ENCODE measurements around the gene GPR15LG.
"Not testable (repeated sequence)": the region's sequence is repeated elsewhere in the genome, so short reads cannot be mapped to it uniquely, and the experiment has no call there.

The GPR15LG gene

DNA sequence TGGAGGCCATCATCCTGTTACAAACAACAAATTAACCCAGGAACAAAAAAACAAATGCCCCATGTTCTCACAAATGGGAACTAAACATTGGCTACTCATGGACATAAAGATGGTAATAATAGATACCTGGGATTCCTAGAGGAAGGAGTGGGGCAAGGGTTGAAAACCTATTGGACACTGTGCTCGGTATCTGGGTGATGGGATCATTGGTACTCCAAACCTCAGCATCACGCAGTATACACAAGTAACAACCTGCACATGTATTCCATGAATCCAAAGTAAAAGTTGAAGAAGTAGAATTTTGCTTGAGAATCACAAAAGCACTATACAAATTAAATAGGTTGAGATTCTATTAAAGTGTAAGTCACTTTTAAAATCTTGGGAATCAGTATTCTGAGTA is 17.6 kb upstream of the GPR15LG start:
- intact Hi-C loops (cut with micrococcal nuclease), result no loop called here
- peaks cover 14% of the 10 kb centered on the region for H3K27me3 Mint-ChIP-seq
- H3K27ac Mint-ChIP-seq, result no peak overlapping the region
- no peak overlapping the region for H3K4me3 Mint-ChIP-seq
- H3K9me3 Mint-ChIP-seq, result no peaks in the 10 kb centered on the region
- peaks cover 24% of the 10 kb centered on the region for H3K4me1 Mint-ChIP-seq (ENCODE audit: low read depth)
- H3K36me3 Mint-ChIP-seq (ENCODE audit: low read depth), result peaks cover 41% of the 10 kb centered on the region

DNA sequence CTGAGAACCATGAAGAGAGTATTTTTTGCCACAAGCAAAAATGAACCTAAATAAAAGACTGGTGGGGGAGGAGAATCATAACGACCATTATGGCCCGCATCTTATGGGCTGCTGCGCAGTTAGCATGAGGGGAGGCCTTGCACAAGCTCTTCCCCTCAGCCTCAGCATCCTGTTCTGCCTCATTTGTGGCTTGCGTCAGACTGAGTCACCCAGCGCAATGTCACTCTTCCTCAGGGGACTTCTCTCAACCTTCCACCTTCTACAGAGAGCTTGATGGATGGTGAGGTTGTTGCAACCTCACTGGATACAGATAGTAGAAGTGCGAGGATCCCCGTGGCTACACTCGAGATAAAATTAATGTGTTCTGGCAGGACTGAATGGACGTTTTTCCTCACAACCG is 16.8 kb upstream of the GPR15LG start:
- Mint-ChIP-seq H3K27me3 (peaks cover 14% of the 10 kb centered on the region), H3K4me1 (ENCODE audit: low read depth) (peaks cover 24% of the 10 kb centered on the region), H3K4me3 (no peak overlapping the region), H3K36me3 (ENCODE audit: low read depth) (peaks cover 37% of the 10 kb centered on the region), H3K9me3 (no peaks in the 10 kb centered on the region), H3K27ac (no peak overlapping the region)
- intact Hi-C loops (cut with micrococcal nuclease), result no loop called here

DNA sequence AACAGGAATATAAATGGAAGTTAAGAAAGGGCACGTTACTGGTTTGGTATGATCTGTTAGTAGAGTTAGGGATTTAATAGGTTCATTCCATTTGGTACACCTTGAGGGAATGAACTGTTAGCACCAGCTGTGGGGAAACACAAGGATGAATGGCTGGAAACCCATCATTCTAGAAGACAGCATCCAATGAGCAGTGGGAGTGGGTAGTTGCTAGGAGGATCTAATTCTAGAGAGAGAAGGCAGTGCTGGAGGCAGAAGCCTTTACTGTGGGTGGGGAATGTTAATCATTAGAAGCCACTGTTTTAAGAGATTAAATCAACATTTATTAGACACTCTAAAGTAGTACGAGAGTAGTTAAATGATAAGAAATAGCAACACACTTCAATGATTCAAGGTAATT is 15.5 kb upstream of the GPR15LG start:
- Mint-ChIP-seq H3K4me1 (ENCODE audit: low read depth) (peaks cover 24% of the 10 kb centered on the region), H3K36me3 (ENCODE audit: low read depth) (peaks cover 27% of the 10 kb centered on the region), H3K4me3 (no peak overlapping the region), H3K27me3 (peaks cover 14% of the 10 kb centered on the region), H3K27ac (no peak overlapping the region), H3K9me3 (no peaks in the 10 kb centered on the region)
- intact Hi-C loops (cut with micrococcal nuclease), result no loop called here

DNA sequence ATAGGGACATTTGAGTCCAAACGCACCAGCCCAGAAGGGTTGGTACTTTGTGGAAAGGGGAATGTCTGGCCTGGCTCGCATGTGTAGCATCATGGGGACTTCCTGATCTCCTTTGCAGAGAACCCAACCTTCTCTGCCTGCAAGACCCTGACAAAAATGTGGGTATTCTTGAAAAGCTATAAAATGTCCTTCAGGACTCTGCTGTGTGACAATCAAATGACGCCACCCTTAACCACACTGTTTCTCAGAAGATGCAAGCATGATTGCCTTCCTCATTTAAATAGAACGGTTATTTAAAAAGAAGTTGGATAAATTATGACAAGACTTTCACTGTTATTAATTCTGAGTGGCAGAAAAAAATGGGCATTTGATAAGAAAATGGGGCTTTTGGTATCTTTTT is 15.1 kb upstream of the GPR15LG start:
- H3K4me1 Mint-ChIP-seq (ENCODE audit: low read depth), result peaks cover 24% of the 10 kb centered on the region
- H3K27me3 Mint-ChIP-seq, result peaks cover 18% of the 10 kb centered on the region
- H3K27ac Mint-ChIP-seq, result no peak overlapping the region
- peaks cover 22% of the 10 kb centered on the region for H3K36me3 Mint-ChIP-seq (ENCODE audit: low read depth)
- intact Hi-C loops (cut with micrococcal nuclease), result no loop called here
- no peak overlapping the region for H3K4me3 Mint-ChIP-seq
- H3K9me3 Mint-ChIP-seq, result no peaks in the 10 kb centered on the region

DNA sequence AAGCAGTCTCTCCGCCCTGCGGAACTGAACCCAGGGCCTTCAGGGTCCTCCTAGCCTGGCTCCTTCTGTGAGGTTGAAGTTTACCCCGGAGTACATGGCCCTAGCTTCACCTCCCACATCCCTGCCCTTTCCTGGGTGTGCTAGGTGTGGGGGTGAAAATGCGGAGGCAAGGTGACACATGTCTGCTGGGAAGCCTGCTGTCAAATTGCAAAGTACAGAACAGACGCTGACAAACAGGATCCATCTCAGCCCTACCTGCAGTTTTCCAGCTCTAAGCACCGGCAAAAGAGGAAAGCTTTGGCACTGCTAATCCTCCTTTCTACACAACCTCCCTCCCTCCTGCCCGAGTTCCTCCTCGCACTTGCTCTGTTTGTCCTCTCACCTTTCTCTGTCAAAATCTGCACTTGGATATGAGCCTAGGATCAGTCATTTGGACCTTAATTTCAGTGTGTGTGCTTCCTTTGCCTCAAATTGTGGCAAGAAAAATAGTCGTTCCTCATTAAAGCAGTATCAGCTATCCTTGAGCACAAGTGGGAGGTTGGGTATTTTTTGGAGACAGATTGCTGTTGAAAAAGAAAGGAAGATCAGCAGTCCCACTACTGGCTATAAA is 14.4 kb upstream of the GPR15LG start:
- H3K36me3 Mint-ChIP-seq (ENCODE audit: low read depth), result peaks cover 16% of the 10 kb centered on the region
- H3K9me3 Mint-ChIP-seq, result no peaks in the 10 kb centered on the region
- no peak overlapping the region for H3K4me3 Mint-ChIP-seq
- H3K27me3 Mint-ChIP-seq, result peaks cover 22% of the 10 kb centered on the region
- peaks cover 24% of the 10 kb centered on the region for H3K4me1 Mint-ChIP-seq (ENCODE audit: low read depth)
- intact Hi-C loops (cut with micrococcal nuclease), result no loop called here
- no peak overlapping the region for H3K27ac Mint-ChIP-seq

DNA sequence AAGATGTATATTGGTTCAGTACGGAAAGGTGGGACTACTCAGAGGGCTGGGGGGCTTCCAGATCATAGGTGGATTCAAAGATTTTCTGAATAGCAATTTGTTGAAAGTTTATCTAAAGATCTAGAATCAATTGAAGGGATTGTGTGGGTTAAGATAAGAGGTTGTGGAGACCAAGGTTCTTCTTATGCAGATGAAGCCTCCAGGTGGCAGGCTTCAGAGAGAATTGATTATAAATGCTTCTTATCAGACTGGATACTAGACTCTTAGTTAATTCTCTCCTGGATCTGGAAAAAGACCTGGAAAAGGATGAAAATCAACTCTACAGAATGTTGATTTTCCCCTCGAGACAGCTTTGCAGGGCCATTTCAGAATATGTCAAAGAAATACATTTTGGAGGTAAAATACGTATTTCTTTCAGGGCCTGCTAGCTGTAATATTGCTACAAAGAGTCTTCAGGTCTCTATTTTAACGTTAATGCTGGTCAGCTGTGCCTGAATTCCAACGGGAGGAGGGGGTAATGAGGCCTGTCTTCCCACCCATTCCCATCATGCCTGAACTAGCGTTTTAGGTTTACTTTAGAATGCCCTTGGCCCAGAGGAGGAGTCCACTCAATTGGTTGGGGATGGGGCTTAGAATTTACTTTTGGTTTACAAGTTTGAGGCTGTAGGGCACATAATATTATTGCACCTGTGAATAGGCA is 12.8 kb upstream of the GPR15LG start:
- H3K27ac Mint-ChIP-seq, result no peak overlapping the region

DNA sequence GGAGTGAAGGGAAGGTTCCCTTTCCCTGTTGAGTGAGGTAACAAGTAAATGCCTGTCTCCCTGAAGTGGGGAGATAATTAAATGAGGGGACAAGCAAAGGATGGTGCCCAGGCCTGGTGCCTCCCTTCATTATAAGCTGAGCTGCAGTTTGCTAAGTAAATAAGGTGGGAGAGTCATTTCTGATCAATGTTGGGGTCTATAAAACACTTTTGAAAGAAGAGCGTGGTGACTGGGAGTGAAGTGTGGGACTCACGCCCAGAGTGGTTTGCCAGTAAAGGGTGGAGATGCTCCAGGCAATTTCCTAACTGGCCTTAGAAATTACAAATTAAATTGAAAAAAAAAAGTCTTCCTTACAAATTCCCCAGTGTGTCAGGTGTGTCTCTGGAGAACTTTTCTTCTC is 9.6 kb upstream of the GPR15LG start:
- Mint-ChIP-seq H3K36me3 (ENCODE audit: low read depth) (no peaks in the 10 kb centered on the region), H3K9me3 (no peaks in the 10 kb centered on the region), H3K27ac (no peak overlapping the region), H3K4me1 (ENCODE audit: low read depth) (peaks cover 3% of the 10 kb centered on the region), H3K4me3 (no peak overlapping the region), H3K27me3 (peaks cover 18% of the 10 kb centered on the region)
- intact Hi-C loops (cut with micrococcal nuclease), result no loop called here

More for the DNA sequence above, 12.8 kb upstream of the GPR15LG start:
- Mint-ChIP-seq H3K27me3 (peaks cover 22% of the 10 kb centered on the region), H3K4me1 (ENCODE audit: low read depth) (peaks cover 24% of the 10 kb centered on the region), H3K9me3 (no peaks in the 10 kb centered on the region), H3K4me3 (no peak overlapping the region), H3K36me3 (ENCODE audit: low read depth) (no peaks in the 10 kb centered on the region)
- intact Hi-C loops (cut with micrococcal nuclease), result no loop called here

DNA sequence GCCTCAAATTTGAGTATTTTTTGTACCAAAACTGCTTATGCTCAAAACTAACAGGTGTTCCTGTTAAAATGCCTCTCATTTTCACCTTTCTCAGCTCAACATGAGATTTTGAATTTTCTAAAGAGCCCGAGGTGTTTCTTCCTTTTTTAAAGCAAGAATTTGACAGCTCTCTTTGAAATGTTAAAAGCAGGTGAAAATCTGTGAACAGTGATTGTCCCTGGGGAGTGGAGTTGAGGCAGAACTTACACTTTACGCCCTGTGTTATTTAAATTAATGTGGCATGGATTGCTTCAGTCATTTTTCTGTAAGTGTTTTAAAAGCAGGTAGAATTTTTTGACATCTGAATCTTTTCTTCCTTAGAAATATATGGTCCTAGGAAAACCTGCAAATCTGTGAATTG is 9.2 kb upstream of the GPR15LG start:
- no peaks in the 10 kb centered on the region for H3K9me3 Mint-ChIP-seq
- intact Hi-C loops (cut with micrococcal nuclease), result no loop called here
- H3K27ac Mint-ChIP-seq, result no peak overlapping the region
- H3K4me3 Mint-ChIP-seq, result no peak overlapping the region
- H3K4me1 Mint-ChIP-seq (ENCODE audit: low read depth), result no peaks in the 10 kb centered on the region
- H3K36me3 Mint-ChIP-seq (ENCODE audit: low read depth), result no peaks in the 10 kb centered on the region
- H3K27me3 Mint-ChIP-seq, result peaks cover 14% of the 10 kb centered on the region

DNA sequence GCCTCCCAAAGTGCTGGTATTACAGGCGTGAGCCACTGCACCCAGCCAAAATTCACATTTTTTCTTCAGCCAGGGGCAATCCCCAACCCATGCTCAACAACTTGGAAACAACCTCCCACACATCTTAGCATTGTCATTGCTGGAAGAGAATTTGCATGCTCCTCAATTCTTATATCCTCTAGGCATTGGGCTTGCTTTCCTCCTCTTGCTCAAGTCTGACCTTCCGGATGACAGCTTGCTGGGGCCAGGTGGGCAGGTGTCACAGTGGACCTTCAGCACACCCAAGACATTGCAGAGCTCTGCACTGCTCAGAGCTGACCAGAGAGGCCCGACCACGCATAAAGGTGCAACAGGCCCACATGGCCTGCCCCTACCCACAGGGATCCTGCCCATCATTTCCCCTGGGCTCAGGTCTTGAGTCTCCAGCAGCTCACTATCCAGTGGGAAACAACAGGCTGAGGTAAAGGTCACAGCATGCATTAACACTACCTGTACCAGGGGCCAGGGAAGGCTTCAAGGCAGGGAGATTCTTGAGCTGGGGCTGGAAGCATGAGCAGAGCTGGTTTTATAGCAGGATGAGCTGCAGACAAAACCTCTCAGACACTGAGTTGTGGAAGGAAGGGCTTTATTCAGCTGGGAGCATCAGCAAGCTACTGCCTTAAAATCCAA is 6.8 kb upstream of the GPR15LG start:
- Mint-ChIP-seq H3K4me1 (ENCODE audit: low read depth) (no peaks in the 10 kb centered on the region), H3K36me3 (ENCODE audit: low read depth) (no peaks in the 10 kb centered on the region), H3K9me3 (no peaks in the 10 kb centered on the region), H3K4me3 (no peak overlapping the region), H3K27me3 (peaks cover 8% of the 10 kb centered on the region), H3K27ac (no peak overlapping the region)
- intact Hi-C loops (cut with micrococcal nuclease), result no loop called here

DNA sequence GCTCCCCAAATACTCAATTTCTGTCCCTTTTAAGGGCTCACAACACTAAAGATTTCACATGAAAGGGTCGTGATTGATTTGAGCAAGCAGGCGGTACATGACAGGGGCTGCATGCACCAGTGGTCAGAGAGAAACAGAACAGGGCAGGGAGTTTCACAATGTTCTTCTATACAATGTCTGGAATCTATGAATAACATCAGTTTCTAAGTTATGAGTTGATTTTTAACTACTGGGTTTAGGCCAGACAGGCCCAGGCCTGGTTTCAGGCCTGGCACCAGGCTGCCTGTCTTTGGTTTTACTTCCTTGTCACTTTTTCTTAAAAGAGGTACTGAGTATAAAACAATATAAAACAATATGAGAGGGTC is 6.3 kb upstream of the GPR15LG start:
- intact Hi-C loops (cut with micrococcal nuclease); H3K27ac Mint-ChIP-seq; H3K4me3 Mint-ChIP-seq; H3K9me3 Mint-ChIP-seq; H3K27me3 Mint-ChIP-seq; H3K36me3 Mint-ChIP-seq (ENCODE audit: low read depth); H3K4me1 Mint-ChIP-seq (ENCODE audit: low read depth): not testable (repeated sequence)

DNA sequence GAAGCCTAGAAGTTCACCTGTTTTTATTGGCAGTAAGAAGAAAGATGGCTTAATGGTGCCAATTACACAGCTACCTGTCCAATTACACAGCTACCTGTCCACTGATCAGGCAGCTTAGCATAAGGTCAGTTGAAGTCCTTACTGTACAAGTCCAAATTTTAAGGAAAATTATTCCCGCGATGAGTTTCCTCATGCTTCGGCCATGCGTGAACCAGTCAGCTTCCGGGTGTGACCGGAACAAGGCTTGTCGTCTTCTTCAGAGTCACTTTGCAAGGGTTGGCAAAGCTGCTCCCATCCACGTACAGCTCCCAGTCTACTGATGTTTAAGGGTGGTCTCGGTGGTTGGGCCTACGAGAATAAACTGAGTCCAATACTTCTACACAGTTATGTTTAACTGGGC is 5.2 kb upstream of the GPR15LG start:
- H3K4me1 Mint-ChIP-seq (ENCODE audit: low read depth); H3K4me3 Mint-ChIP-seq; H3K9me3 Mint-ChIP-seq; H3K27ac Mint-ChIP-seq; H3K36me3 Mint-ChIP-seq (ENCODE audit: low read depth); H3K27me3 Mint-ChIP-seq; intact Hi-C loops (cut with micrococcal nuclease): not testable (repeated sequence)

DNA sequence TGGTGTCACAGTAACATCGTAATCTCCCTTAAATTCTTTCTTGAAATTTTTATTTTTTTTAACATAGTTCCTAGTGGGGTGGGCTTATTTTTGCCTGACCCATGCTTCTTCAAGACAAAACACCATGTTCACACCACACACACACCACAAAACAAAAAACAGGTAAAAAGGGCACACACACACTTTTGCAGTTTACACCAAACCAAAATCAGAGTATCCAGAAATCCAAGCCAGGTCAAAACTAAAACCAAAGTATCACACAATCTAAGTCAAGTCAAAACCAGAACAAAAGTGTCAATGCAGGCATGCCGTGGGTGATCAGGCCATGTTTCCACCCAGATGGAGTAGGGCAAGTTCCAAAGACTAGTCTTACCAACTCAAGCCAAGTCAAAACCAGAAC is 2.4 kb upstream of the GPR15LG start:
- H3K9me3 Mint-ChIP-seq; intact Hi-C loops (cut with micrococcal nuclease); H3K4me3 Mint-ChIP-seq; H3K27me3 Mint-ChIP-seq; H3K4me1 Mint-ChIP-seq (ENCODE audit: low read depth); H3K36me3 Mint-ChIP-seq (ENCODE audit: low read depth); H3K27ac Mint-ChIP-seq: not testable (repeated sequence)

DNA sequence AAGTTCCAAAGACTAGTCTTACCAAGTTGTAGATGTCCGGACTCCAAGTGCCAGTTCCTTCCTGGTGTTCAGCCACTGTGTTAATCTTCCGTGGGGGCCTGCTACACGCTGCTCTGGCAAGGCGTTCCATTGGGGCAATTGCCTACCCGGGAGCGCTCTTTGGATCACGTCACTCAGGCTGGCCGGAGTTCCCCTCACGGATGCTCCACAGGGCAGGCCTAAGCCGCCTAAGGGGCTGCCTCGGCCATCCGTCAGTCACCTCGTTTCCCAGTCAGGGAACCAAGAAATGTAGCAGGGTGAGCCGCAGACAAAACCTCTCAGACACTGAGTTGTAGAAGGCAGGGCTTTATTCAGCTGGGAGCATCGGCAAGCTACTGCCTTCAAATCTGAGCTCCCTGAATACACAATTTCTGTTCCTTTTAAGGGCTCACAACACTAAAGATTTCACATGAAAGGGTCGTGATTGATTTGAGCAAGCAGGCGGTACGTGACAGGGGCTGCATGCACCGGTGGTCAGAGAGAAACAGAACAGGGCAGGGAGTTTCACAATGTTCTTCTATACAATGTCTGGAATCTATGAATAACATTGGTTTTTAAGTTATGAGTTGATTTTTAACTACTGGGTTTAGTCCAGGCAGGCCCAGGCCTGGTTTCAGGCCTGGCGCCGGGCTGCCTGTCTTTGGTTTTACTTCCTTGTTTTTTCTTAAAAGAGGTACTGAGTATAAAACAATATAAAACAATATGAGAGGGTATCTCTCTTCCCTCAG is 1.7 kb upstream of the GPR15LG start:
- H3K36me3 Mint-ChIP-seq (ENCODE audit: low read depth); intact Hi-C loops (cut with micrococcal nuclease); H3K27me3 Mint-ChIP-seq; H3K9me3 Mint-ChIP-seq; H3K4me1 Mint-ChIP-seq (ENCODE audit: low read depth); H3K4me3 Mint-ChIP-seq: not testable (repeated sequence)
- H3K27ac Mint-ChIP-seq, result peak overlapping the region; percentile 51

All from dendritic cell treated with granulocyte-macrophage colony-stimulating factor and Interleukin-4, amounts not matched to agents 40 ng/mL and 50 ng/mL, for 4 days (primary cell).